Natural killer cell (primary cell): ENCODE results near the gene CDC42BPG. TPM values are rescaled to one million over a fixed set of nuclear protein-coding genes. Genes with fewer than 3 reads are reported as not detected.

Source experiments
- ATAC-seq, 3 donors: fragments of 150-1000 bp in 2 of 3; fragments of 200-7000 bp in 1 of 3; cut with Tn5 transposase; 1 replicate in 1 of 3; 2 replicates in 2 of 3; pipeline ENCODE4 v1.10.0; 2021; ENCODE audit warnings: mild to moderate bottlenecking in 2 of 3, moderate library complexity in 2 of 3
- DNase-seq, 2 donors: peaks; one replicate each; pipeline versions ENCODE4 v3.0.0 to v3.0.0-alpha.2; 2013 to 2021; ENCODE audit warnings: mixed read lengths in 1 of 2
- H3K27ac ChIP-seq: one replicate; pipeline ENCODE4 v1.5.1; 2013; ENCODE audit warnings: mild to moderate bottlenecking, low read length
- H3K27me3 ChIP-seq: one replicate; pipeline ENCODE4 v1.6.1; 2013; ENCODE audit warnings: low read length; ENCODE audit not compliant: control insufficient read depth, insufficient read depth
- H3K36me3 ChIP-seq: one replicate; pipeline ENCODE4 v1.6.1; 2013; ENCODE audit warnings: low read length; ENCODE audit not compliant: control insufficient read depth, insufficient read depth
- H3K4me1 ChIP-seq: one replicate; pipeline ENCODE4 v1.6.1; 2013; ENCODE audit warnings: low read length; ENCODE audit not compliant: control insufficient read depth, insufficient read depth
- H3K4me3 ChIP-seq: one replicate; pipeline ENCODE4 v1.5.1; 2013; ENCODE audit warnings: low read length
- H3K9me3 ChIP-seq: one replicate; pipeline ENCODE4 v1.6.1; 2013; ENCODE audit warnings: low read length; ENCODE audit not compliant: control insufficient read depth, insufficient read depth
- H3K27ac Mint-ChIP-seq, 2 donors: one replicate each; pipeline ENCODE4 v1.8.0; 2022; ENCODE audit warnings: mild to moderate bottlenecking in 2 of 2, mixed read lengths in 2 of 2, moderate library complexity in 1 of 2
- H3K27me3 Mint-ChIP-seq, 2 donors: one replicate each; pipeline ENCODE4 v1.8.0; 2022; ENCODE audit warnings: low read depth in 2 of 2, mixed read lengths in 2 of 2
- H3K36me3 Mint-ChIP-seq: one replicate; pipeline ENCODE4 v1.8.0; 2022; ENCODE audit warnings: mixed read lengths
- H3K4me1 Mint-ChIP-seq, 2 donors: one replicate each; pipeline ENCODE4 v1.8.0; 2022; ENCODE audit warnings: mixed read lengths in 2 of 2
- H3K4me3 Mint-ChIP-seq: one replicate; pipeline ENCODE4 v1.8.0; 2022; ENCODE audit warnings: mild to moderate bottlenecking, moderate library complexity, mixed read lengths
- H3K9me3 Mint-ChIP-seq, 2 donors: one replicate each; pipeline ENCODE4 v1.8.0; 2022; ENCODE audit warnings: mixed read lengths in 2 of 2
- WGBS: methylation state at CpG from one replicate; pipeline ENCODE4 v1.1.7; 2013; ENCODE audit warnings: missing lambda C conversion rate; ENCODE audit not compliant: insufficient coverage; 5-methylcytosine and 5-hydroxymethylcytosine counted together
- intact Hi-C: fragments of 100-400 bp; cut with micrococcal nuclease; formaldehyde crosslinking; loops from one replicate; pipeline ENCODE4 v1.14.2; 2022
- total RNA-seq, 4 donors: library from RNA; stranded (reverse); fragments of 120-200 nt in 1 of 4; gene quantifications; one replicate each; pipeline versions ENCODE4 v1.2.3 to v1.2.4, GENCODE V29; 2013 to 2022
- TF ChIP-seq, protein P1 (sequence below): fragments of 200-600 bp; IDR thresholded peaks from one replicate; pipeline ENCODE4 v1.8.0; 2022; ENCODE audit warnings: antibody characterized with exemption

Gene CDC42BPG
- total RNA-seq, 3 donors from 2014 or later (not counting 1 experiment from before 2014, with no cell fraction given) = 8.2 to 12.7 (median 10.7) TPM

DNA sequence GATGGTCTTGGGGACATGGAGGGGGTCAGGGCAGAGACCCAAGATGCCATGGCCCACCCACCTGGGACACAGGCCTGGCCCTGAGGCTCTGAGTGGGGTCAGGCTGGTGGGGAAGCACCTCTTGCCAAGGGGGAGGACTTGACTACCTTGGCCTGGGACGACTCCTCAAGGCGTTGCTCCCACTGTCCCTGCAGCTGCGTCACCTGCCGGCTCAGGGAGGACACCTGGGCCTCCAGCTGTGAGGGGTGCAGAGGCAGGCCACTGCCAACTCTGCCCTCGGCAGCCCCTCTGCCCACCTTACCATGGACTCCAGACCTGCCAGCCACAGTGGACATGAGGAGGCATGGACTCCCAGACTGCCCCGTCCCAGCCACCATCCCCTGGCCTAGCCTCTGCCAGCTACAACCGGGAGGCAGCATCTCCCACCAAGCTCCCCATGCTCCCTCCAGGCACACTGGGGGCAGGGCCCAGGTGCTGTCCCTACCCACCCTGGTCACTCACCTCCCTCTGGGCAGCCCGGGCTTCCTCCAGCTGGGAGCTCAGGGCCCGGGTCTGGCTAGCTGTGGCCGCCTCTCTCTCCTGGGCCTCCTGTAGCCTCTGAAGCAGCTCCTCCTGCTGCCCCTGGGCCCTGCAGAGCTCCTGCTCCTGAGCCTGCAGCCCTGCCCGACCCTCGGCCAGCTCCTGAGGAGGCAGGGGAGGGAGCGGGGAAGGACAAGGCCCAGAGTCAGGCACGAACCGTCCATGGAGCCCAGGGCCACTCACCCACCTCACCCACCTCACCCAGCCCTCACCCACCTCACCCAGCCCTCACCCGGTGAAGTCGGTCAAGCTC lies 8.6 kb downstream of the CDC42BPG start:
- Mint-ChIP-seq H3K27me3 (no peaks in the 10 kb centered on the region), H3K36me3 (no peaks in the 10 kb centered on the region), H3K27ac (no peak overlapping the region), H3K9me3 (no peaks in the 10 kb centered on the region), H3K4me1 (peaks cover 3 to 4% of the 10 kb centered on the region in 2 donors), H3K4me3 (no peak overlapping the region)
- Histone ChIP-seq H3K4me3 (no peak overlapping the region), H3K27ac (no peak overlapping the region), H3K9me3 (no peaks in the 10 kb centered on the region), H3K36me3 (no peaks in the 10 kb centered on the region), H3K4me1 (peaks cover 15% of the 10 kb centered on the region), H3K27me3 (no peaks in the 10 kb centered on the region)
- intact Hi-C loops = no loop called here
- TF ChIP-seq, protein P1, sequence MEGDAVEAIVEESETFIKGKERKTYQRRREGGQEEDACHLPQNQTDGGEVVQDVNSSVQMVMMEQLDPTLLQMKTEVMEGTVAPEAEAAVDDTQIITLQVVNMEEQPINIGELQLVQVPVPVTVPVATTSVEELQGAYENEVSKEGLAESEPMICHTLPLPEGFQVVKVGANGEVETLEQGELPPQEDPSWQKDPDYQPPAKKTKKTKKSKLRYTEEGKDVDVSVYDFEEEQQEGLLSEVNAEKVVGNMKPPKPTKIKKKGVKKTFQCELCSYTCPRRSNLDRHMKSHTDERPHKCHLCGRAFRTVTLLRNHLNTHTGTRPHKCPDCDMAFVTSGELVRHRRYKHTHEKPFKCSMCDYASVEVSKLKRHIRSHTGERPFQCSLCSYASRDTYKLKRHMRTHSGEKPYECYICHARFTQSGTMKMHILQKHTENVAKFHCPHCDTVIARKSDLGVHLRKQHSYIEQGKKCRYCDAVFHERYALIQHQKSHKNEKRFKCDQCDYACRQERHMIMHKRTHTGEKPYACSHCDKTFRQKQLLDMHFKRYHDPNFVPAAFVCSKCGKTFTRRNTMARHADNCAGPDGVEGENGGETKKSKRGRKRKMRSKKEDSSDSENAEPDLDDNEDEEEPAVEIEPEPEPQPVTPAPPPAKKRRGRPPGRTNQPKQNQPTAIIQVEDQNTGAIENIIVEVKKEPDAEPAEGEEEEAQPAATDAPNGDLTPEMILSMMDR = no peak
- DNase-seq (no peak), ATAC-seq (no peak)
- 96% methylated on average over 17 of the region's 17 CpGs for WGBS

GRCh38 chr11:64834723-64835615 lies 9.5 kb downstream of the CDC42BPG start:
- H3K27me3 Mint-ChIP-seq = no peaks in the 10 kb centered on the region
- Histone ChIP-seq H3K9me3 (no peaks in the 10 kb centered on the region), H3K4me3 (no peak overlapping the region), H3K27me3 (no peaks in the 10 kb centered on the region), H3K4me1 (peaks cover 15% of the 10 kb centered on the region), H3K27ac (no peak overlapping the region), H3K36me3 (no peaks in the 10 kb centered on the region)
- TF ChIP-seq, protein P1 = no peak
- no peak overlapping the region for H3K4me3 Mint-ChIP-seq
- no peak for ATAC-seq
- no peaks in the 10 kb centered on the region for H3K36me3 Mint-ChIP-seq
- H3K4me1 Mint-ChIP-seq = peaks cover 3 to 4% of the 10 kb centered on the region in 2 donors
- intact Hi-C loops = no loop called here
- H3K9me3 Mint-ChIP-seq = no peaks in the 10 kb centered on the region
- no peak for DNase-seq
- 95% methylated on average over 29 of the region's 29 CpGs for WGBS
- H3K27ac Mint-ChIP-seq = no peak overlapping the region

GRCh38 chr11:64834031-64834722 lies 10.3 kb downstream of the CDC42BPG start:
- DNase-seq = no peak
- Mint-ChIP-seq H3K36me3 (no peaks in the 10 kb centered on the region), H3K4me1 (peaks cover 3 to 4% of the 10 kb centered on the region in 2 donors), H3K27ac (no peak overlapping the region), H3K27me3 (no peaks in the 10 kb centered on the region), H3K4me3 (no peak overlapping the region), H3K9me3 (no peaks in the 10 kb centered on the region)
- Histone ChIP-seq H3K4me3 (no peak overlapping the region), H3K27ac (no peak overlapping the region), H3K4me1 (peaks cover 15% of the 10 kb centered on the region), H3K36me3 (no peaks in the 10 kb centered on the region), H3K27me3 (no peaks in the 10 kb centered on the region), H3K9me3 (no peaks in the 10 kb centered on the region)
- WGBS = 95% methylated on average over 25 of the region's 25 CpGs
- TF ChIP-seq, protein P1 = no peak
- ATAC-seq = no peak
- intact Hi-C loops = no loop called here
